GM23248 (cell line): ENCODE measurements around the gene ODC1. TPM values are rescaled to one million over a fixed set of nuclear protein-coding genes. Genes with fewer than 3 reads are reported as not detected.

Source experiments
- DNase-seq: peaks from one replicate; pipeline ENCODE4 v3.0.0-alpha.2; 2015
- H2AFZ ChIP-seq: fragments of 200-600 bp; sonication (generic); 2 replicates; pipeline ENCODE4 v1.6.1; 2016; ENCODE audit warnings: antibody characterized with exemption
- H3F3A ChIP-seq: fragments of 200-600 bp; sonication (generic); 2 replicates; pipeline ENCODE4 v1.6.1; 2016; ENCODE audit warnings: mild to moderate bottlenecking, antibody characterized with exemption, mixed run types; ENCODE audit not compliant: insufficient read depth
- H3K27ac ChIP-seq: fragments of 200-600 bp; sonication (generic); 2 replicates; pipeline ENCODE4 v1.5.1; 2016; ENCODE audit warnings: mild to moderate bottlenecking
- H3K27me3 ChIP-seq: fragments of 200-600 bp; sonication (generic); replicated peaks from 2 replicates; pipeline ENCODE4 v1.6.1; 2016; ENCODE audit warnings: mild to moderate bottlenecking; ENCODE audit not compliant: insufficient read depth
- H3K36me3 ChIP-seq: fragments of 200-600 bp; sonication (generic); 2 replicates; pipeline ENCODE4 v1.6.1; 2016; ENCODE audit warnings: low read depth, mild to moderate bottlenecking
- H3K4me1 ChIP-seq: fragments of 200-600 bp; sonication (generic); 2 replicates; pipeline ENCODE4 v1.6.1; 2016; ENCODE audit warnings: mild to moderate bottlenecking; ENCODE audit not compliant: insufficient read depth
- H3K4me2 ChIP-seq: fragments of 200-600 bp; sonication (generic); one replicate; pipeline ENCODE4 v1.6.1; 2016; ENCODE audit warnings: mild to moderate bottlenecking; ENCODE audit not compliant: unreplicated experiment
- H3K4me3 ChIP-seq: fragments of 200-600 bp; sonication (generic); 2 replicates; pipeline ENCODE4 v1.5.1; 2016; ENCODE audit warnings: mild to moderate bottlenecking
- H3K79me2 ChIP-seq: fragments of 200-600 bp; sonication (generic); 2 replicates; pipeline ENCODE4 v1.6.1; 2016; ENCODE audit warnings: mild to moderate bottlenecking; ENCODE audit not compliant: insufficient read depth
- H3K9ac ChIP-seq: fragments of 200-600 bp; sonication (generic); 2 replicates; pipeline ENCODE4 v1.6.1; 2016; ENCODE audit warnings: mild to moderate bottlenecking
- H3K9me2 ChIP-seq: fragments of 200-600 bp; sonication (generic); 2 replicates; pipeline ENCODE4 v1.6.1; 2016; ENCODE audit warnings: mixed run types, mild to moderate bottlenecking, moderate library complexity; ENCODE audit not compliant: insufficient read depth
- H3K9me3 ChIP-seq: fragments of 200-600 bp; sonication (generic); one replicate; pipeline ENCODE4 v1.6.1; 2017; ENCODE audit warnings: low read depth
- H4K20me1 ChIP-seq: fragments of 200-600 bp; sonication (generic); 2 replicates; pipeline ENCODE4 v1.6.0; 2016; ENCODE audit not compliant: insufficient read depth
- EZH2 ChIP-seq: fragments of 200-600 bp; sonication (generic); IDR thresholded peaks from 2 replicates; pipeline ENCODE4 v1.6.1; 2018; ENCODE audit warnings: antibody characterized with exemption, mild to moderate bottlenecking; ENCODE audit not compliant: insufficient read depth, poor library complexity, severe bottlenecking
- EZH2phosphoT487 ChIP-seq: fragments of 200-600 bp; sonication (generic); IDR thresholded peaks from 2 replicates; pipeline ENCODE4 v1.6.1; 2018; ENCODE audit warnings: antibody characterized with exemption, moderate library complexity, mild to moderate bottlenecking, low read depth; ENCODE audit not compliant: insufficient read depth
- WGBS, 2 experiments: methylation state at CpG; one replicate each; pipeline ENCODE4 v1.1.6; 2015 to 2017; ENCODE audit warnings: low lambda C conversion rate in 2 of 2, low coverage in 1 of 2; ENCODE audit errors: missing lambda C conversion rate in 2 of 2; 5-methylcytosine and 5-hydroxymethylcytosine counted together
- in situ Hi-C: fragments of 300-500 bp; cut with MboI; formaldehyde crosslinking; loops from 2 replicates; pipeline ENCODE4 v1.15.0; 2020
- polyA plus RNA-seq: library from polyadenylated mRNA; unstranded; fragments of >200 nt; fragmentation: Nextera tagmentation; extraction: Ambion mirVana; gene quantifications from 2 replicates; pipeline ENCODE4 v1.2.1, GENCODE V29; 2016
- total RNA-seq: library from RNA; depleted of rRNA; stranded (reverse); fragments of >200 nt; shearing (Covaris generic); gene quantifications from 2 replicates; pipeline ENCODE4 v1.2.3, GENCODE V29; 2014

ODC1 gene
- total and polyA plus RNA-seq, 2 experiments from 2014 or later, result 58.3 to 106 TPM

DNA sequence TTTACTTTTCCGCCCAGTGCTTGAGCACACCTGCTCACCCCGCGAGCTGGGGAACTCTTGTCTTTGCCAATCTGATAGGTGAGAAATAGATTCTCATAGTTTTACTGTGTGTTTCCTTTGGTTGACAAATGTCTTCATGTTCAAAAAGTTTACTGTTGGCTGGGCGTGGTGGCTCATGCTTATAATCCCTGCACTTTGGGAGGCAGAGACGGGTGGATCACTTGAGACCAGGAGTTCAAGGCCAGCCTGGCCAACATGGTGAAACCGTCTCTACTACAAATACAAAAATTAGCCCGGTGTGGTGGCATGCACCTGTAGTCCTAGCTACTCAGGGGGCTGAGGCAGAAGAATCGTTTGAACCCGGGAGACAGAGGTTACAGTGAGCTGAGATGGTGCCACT, 10.3 kb downstream of the ODC1 start:
- no peaks in the 10 kb centered on the region for H3K9me2 ChIP-seq
- H4K20me1 ChIP-seq, result no peaks in the 10 kb centered on the region
- TF ChIP-seq EZH2phosphoT487 (no peak), EZH2 (no peak)
- no peak overlapping the region for H2AFZ ChIP-seq
- peaks cover 35% of the 10 kb centered on the region for H3K36me3 ChIP-seq
- peaks cover 9% of the 10 kb centered on the region for H3F3A ChIP-seq
- no peak overlapping the region for H3K9ac ChIP-seq
- no peak overlapping the region for H3K4me3 ChIP-seq
- WGBS, 2 experiments, result 72 to 73% methylated on average over 9 of the region's 9 CpGs
- H3K9me3 ChIP-seq, result no peaks in the 10 kb centered on the region
- no peak overlapping the region for H3K27ac ChIP-seq
- DNase-seq, result no peak
- in situ Hi-C loops, result loop anchor here (10.0 to 25.0 kb wide), 2 partner anchors 363 to 651 kb away; no protein-coding TSS in a partner anchor
- H3K4me2 ChIP-seq, result no peak overlapping the region
- no peaks in the 10 kb centered on the region for H3K79me2 ChIP-seq
- no peaks in the 10 kb centered on the region for H3K27me3 ChIP-seq
- H3K4me1 ChIP-seq, result no peaks in the 10 kb centered on the region

- Histone ChIP-seq H2AFZ (no peak overlapping the region), H3K79me2 (no peaks in the 10 kb centered on the region), H3K36me3 (peaks cover 25% of the 10 kb centered on the region), H3F3A (peaks cover 7% of the 10 kb centered on the region), H3K9me2 (no peaks in the 10 kb centered on the region), H3K27me3 (no peaks in the 10 kb centered on the region), H3K4me2 (no peak overlapping the region), H3K27ac (no peak overlapping the region), H4K20me1 (no peaks in the 10 kb centered on the region), H3K9me3 (no peaks in the 10 kb centered on the region), H3K9ac (no peak overlapping the region), H3K4me1 (no peaks in the 10 kb centered on the region), H3K4me3 (no peak overlapping the region)
- in situ Hi-C loops, result loop anchor here (10.0 to 25.0 kb wide), 2 partner anchors 362 to 649 kb away; no protein-coding TSS in a partner anchor
- TF ChIP-seq EZH2phosphoT487, result no peak
- TF ChIP-seq EZH2, result no peak
- 87 to 88% methylated on average over 13 of the region's 13 CpGs for WGBS, 2 experiments
- DNase-seq, result no peak
Measured at GRCh38 chr2:10436583-10437110, 11.5 kb downstream of the ODC1 start.

DNA sequence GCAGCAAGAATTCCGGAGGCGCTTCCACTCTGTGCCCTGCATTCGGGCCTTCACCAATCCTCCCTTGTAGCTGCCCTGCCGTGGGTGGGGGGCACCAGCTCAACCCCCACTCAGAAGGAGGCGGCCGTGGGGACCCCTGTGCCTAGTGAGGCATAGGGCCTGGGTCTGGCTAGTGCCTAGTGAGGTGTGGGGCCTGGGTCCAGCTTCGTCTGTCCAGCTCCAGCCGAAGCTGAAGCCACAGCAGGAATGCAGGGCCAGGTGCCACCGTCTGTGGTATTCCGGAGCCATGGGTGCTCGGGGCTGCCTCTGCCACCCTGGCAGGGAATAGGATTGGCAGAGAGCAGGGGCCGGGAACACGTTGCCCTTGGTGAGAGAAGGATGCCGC, 12.3 kb downstream of the ODC1 start:
- WGBS, 2 experiments, result 87 to 89% methylated on average over 14 of the region's 14 CpGs
- in situ Hi-C loops, result loop anchor here (10.0 to 25.0 kb wide), 2 partner anchors 361 to 649 kb away; no protein-coding TSS in a partner anchor

GRCh38 chr2:10434886-10435819, 13.0 kb downstream of the ODC1 start:
- no peaks in the 10 kb centered on the region for H3K9me3 ChIP-seq
- no peaks in the 10 kb centered on the region for H3K9me2 ChIP-seq
- TF ChIP-seq EZH2phosphoT487 (no peak), EZH2 (no peak)
- no peak overlapping the region for H3K9ac ChIP-seq
- H3K36me3 ChIP-seq, result peaks cover 10% of the 10 kb centered on the region; the same call in 1 of the 2 replicates
- in situ Hi-C loops, result loop anchor here (10.0 to 25.0 kb wide), 2 partner anchors 360 to 648 kb away; no protein-coding TSS in a partner anchor
- 34 to 38% methylated on average over 20 to 28 of the region's 28 CpGs for WGBS, 2 experiments
- no peak overlapping the region for H2AFZ ChIP-seq
- no peaks in the 10 kb centered on the region for H4K20me1 ChIP-seq
- no peaks in the 10 kb centered on the region for H3K79me2 ChIP-seq
- peaks cover 4% of the 10 kb centered on the region; the same call in 1 of the 2 replicates for H3F3A ChIP-seq
- peak; percentile 81 for DNase-seq
- no peak overlapping the region for H3K27ac ChIP-seq
- no peaks in the 10 kb centered on the region for H3K4me1 ChIP-seq
- H3K27me3 ChIP-seq, result no peaks in the 10 kb centered on the region
- no peak overlapping the region for H3K4me3 ChIP-seq
- peak overlapping the region; percentile 16 for H3K4me2 ChIP-seq

More for the DNA sequence above, 12.3 kb downstream of the ODC1 start:
- no peak for DNase-seq
- H3K27me3 ChIP-seq, result no peaks in the 10 kb centered on the region
- H3K9me2 ChIP-seq, result no peaks in the 10 kb centered on the region
- H3F3A ChIP-seq, result peaks cover 4% of the 10 kb centered on the region; the same call in 1 of the 2 replicates
- H3K4me1 ChIP-seq, result no peaks in the 10 kb centered on the region
- H3K9me3 ChIP-seq, result no peaks in the 10 kb centered on the region
- no peak overlapping the region for H3K4me3 ChIP-seq
- no peak overlapping the region for H3K27ac ChIP-seq
- H3K4me2 ChIP-seq, result no peak overlapping the region
- H3K9ac ChIP-seq, result no peak overlapping the region
- H4K20me1 ChIP-seq, result no peaks in the 10 kb centered on the region
- peaks cover 16% of the 10 kb centered on the region for H3K36me3 ChIP-seq
- H2AFZ ChIP-seq, result no peak overlapping the region
- TF ChIP-seq EZH2phosphoT487 (no peak), EZH2 (no peak)
- no peaks in the 10 kb centered on the region for H3K79me2 ChIP-seq
